SK-MEL-5 (cell line): Measurements from ENCODE around the gene NMUR1. TPM values are rescaled to one million over a fixed set of nuclear protein-coding genes. Genes with fewer than 3 reads are reported as not detected.
"Not testable (repeated sequence)": the region's sequence is repeated elsewhere in the genome, so short reads cannot be mapped to it uniquely, and the experiment has no call there.

Source experiments
- DNase-seq: peaks from one replicate; pipeline ENCODE4 v3.0.0-alpha.2; 2016; ENCODE audit warnings: low read depth, low spot score
- in situ Hi-C: cut with HindIII; loops from 2 replicates; pipeline ENCODE4 v1.10.0; 2016; ENCODE audit warnings: low sequenced_read_pairs, high pct_unique_total_duplicates, low pct_unique_long_range_greater_than_20kb
- total RNA-seq: library from RNA; depleted of rRNA; stranded (reverse); fragments of >200 nt; shearing (Covaris generic); gene quantifications from 2 replicates; pipeline ENCODE4 v1.2.3, GENCODE V29; 2014

Gene NMUR1
- total RNA-seq, 1 experiment from 2014 or later = 0.18 TPM

DNA sequence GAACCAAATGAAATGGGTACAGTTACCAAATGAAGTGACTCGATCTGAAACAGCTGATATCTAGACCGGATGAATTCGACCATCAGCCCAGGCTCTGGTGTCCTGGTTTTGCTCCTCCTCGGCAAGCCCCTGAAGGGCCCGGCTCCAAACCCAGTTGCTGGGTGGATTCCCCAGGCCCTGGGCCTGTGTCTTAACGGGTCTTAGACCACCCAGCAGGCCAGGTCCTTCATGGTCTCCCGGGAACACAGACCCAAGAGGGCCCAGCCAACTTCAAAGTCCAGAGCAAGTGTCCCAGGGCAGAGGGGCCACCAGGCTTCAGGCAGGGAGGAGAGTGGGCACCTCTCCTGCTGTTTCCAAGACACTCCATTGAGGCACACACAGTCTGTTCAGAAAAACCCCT, 26.7 kb upstream of the NMUR1 start:
- in situ Hi-C loops = no loop called here
- DNase-seq = no peak

DNA sequence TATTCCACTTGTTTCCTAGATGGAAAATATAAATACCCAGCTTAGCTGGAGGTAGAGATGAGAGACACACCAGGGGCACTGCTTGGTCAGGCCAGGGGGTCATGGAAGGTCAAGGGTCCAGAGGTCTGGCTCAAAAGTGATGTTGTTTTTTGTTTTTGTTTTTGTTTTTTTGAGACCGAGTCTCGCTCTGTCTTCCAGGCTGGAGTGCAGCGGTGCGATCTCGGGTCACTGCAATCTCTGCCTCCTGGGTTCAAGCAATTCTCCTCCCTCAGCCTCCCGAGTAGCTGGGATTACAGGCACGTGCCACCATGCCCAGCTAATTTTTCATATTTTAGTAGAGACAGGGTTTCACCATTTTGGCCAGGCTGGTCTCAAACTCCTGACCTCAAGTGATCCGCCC, 26.3 kb upstream of the NMUR1 start:
- in situ Hi-C loops = not testable (repeated sequence)

DNA sequence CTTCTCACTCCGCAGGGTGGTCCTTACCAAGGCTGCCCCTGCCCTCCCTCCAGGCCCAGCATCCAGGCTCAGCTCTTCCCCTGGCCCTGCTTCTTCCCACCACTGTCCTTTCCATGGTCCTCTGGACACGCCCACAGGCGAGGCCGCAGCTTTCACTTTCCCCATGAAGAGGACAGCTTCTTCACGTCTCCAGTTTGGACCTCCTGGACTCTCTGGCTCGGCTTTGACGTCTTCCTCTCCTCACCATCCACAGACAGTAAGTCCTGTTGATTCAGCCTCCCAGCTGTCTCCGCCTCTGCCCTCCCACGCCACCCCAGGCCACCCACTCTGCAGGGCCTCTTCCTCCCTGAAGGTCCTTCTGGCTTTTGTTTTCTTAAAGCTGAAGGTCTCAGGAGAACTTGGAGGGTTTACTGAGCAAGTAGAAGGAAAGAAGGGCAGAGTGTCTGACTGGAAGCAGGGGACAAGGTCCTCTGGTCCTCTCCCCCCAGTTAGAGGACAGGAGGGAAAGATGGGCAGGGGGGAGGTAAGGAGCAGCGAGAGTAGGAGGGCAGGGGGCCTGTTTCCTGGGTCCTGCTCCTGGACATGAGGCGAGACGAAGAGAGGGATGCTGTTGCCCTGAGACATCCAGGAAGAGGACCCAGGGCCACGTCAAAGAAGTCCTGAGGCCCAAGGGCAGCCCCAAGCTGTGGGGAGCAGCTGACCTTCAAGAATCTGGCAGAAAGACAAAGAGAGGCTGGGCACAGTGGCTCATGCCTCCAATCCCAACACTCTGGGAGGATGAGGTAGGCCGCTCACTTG, 24.7 kb upstream of the NMUR1 start:
- in situ Hi-C loops = no loop called here
- DNase-seq = peak; percentile 23

More for the DNA sequence above, 26.3 kb upstream of the NMUR1 start:
- DNase-seq = not testable (repeated sequence)

DNA sequence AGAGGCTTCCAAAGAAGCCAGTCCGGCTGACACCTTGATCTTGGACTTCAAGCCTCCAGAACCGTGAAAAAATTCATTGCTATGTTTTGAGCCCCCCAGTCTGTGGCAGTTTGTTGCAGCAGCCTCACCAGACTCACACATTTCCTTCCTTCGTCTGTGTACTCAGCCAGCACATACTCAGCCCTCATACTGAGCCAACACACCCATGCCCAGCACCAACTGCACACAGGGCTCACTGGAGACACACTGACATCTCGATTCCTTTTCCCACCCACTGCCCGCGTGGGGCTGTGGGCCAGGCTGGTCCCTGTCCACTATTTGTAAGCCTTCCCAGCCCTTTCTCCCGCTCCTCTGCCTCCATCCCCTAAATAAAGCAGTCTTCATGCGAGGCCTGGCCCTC, 24.1 kb upstream of the NMUR1 start:
- no peak for DNase-seq
- in situ Hi-C loops = no loop called here

DNA sequence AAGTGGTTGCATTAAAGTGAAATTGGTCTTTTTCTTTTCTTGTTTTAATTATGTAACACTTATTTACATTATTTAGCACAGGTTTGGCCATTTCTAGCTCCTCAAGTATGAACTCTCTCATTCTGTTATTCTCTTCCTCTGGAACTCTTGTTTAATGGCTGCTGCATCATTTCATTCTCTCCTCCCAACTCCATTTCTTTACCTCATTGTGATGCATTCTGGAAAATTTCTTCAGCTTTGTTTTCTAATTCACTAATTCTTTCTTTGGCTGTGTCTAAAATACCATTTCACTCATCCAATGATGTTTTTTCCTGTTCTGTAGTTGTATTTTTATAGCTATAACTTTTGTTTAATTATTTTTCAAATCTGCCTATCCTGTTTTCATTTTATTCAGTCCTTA, 22.5 kb upstream of the NMUR1 start:
- no peak for DNase-seq
- in situ Hi-C loops = no loop called here

DNA sequence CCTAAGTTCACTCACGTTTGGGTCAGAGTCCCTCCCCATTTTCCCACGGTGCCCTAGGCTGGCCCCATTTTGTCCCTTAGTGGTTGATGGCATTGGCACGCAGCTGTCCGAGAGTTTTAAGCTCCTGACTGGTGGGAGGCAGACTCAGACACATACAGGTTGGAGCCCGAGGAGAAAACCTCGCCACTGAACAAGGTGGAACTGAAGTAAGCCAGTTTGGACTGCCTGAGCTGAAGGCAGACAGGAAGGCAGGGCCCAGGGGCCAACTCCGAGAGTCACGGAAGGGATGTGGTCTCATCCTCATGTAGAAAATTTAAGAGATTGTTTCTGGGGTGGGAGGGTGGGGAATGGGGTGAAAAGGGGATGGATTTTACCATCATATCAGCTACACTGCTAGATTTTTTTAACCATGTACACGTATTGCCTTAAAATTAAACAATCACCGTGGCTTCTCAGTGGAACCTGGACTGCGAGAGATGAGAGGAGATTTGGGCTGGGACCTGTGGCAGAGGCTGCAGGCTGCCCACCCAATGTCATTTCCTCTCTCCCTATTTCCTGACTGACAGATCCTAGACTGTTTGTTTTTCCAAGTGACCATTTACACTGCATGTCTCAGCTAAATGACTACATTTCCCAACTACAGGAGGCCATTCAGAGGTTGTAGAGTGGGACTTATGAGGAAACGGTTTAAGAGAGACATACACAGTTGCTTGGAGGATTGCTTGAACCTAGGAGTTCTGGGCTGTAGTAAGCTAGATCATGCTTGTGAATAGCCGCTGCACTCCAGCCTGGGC, 19.4 kb upstream of the NMUR1 start:
- no peak for DNase-seq
- in situ Hi-C loops = no loop called here

DNA sequence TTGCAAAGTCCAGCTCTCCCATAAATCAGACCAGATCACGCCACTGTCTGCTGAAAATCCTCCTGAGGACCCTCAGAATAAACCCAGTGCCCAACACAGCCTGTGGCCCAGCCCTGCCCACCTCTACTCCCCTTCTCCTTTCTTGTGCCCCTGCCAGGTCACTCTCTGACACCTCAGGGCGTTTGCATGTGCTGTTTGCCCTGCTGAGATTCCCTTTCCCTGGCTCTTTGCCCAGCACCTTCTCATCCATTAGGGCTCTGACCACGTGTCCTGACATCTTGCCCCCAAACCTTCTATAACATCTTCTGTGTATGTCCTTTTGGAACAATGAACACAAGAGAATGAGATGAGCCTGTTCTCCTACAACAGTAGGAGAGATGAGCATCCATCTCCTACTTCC, 18.5 kb upstream of the NMUR1 start:
- in situ Hi-C loops = no loop called here
- no peak for DNase-seq

DNA sequence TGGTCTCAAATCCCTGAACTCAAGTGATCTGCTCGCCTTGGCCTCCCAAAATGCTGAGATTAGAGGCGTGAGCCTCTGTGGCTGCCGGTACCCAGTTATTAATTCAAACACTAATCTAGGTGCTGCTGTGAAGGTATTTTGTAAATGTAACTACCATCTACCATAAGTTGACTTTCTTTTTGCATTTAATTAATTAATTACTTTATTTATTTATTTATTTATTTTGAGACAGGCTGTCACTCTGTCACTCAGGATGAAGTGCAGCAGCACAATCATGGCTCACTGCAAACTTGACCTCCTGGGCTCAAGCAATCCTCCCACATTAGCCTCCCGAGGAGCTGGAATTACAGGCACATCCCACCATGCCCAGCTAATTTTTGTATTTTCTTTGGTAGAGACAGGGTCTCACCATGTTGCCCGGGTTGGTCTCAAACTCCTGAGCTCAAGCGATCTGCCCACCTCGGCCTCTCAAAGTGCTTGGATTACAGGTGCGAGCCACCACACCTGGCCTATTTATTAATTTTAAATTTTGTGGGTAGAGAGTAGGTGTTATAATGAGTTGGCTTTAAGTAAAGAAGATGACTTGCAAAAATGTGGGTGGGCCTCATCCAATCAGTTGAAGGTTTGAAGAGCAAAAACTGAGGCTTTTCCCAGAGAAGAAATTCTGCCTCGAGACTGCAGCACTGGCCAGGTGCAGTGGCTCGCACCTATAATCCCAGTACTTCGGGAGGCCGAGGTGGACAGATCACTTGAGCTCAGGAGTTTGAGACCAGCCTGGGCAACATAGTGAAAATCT, 17.3 kb upstream of the NMUR1 start:
- no peak for DNase-seq
- in situ Hi-C loops = no loop called here

DNA sequence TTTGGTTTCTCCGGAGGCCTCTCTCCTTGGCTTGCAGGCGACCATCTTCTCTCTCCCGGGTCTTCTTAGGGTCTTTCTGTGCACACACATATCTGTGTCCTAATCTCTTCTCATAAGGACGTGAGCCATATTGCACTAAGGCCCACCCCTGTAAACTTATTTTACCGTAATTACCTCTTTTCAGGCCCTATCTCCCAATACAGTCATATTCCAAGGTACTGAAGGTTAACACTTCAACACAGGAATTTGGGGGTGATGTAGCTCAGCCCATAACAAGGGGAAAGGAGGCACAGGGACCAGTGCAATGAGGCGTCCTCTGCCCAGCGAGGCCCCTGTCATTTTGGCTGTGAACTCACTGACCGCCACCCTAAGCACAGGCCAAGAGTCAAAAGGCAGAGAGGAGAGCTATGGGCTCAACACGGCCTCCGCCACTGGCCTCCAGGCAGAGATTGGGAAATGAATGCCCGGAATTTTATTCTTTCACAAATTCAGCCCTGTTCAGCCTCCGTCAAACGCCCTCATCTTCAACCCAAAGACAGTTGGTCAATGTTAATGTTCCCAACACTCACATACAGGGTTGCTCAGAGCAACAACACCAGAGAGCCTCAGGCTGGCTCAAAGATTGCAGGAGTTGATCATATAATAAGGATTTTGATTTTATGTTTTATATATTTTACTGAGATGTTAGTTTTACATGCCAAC, 15.9 kb upstream of the NMUR1 start:
- DNase-seq = no peak
- in situ Hi-C loops = no loop called here

DNA sequence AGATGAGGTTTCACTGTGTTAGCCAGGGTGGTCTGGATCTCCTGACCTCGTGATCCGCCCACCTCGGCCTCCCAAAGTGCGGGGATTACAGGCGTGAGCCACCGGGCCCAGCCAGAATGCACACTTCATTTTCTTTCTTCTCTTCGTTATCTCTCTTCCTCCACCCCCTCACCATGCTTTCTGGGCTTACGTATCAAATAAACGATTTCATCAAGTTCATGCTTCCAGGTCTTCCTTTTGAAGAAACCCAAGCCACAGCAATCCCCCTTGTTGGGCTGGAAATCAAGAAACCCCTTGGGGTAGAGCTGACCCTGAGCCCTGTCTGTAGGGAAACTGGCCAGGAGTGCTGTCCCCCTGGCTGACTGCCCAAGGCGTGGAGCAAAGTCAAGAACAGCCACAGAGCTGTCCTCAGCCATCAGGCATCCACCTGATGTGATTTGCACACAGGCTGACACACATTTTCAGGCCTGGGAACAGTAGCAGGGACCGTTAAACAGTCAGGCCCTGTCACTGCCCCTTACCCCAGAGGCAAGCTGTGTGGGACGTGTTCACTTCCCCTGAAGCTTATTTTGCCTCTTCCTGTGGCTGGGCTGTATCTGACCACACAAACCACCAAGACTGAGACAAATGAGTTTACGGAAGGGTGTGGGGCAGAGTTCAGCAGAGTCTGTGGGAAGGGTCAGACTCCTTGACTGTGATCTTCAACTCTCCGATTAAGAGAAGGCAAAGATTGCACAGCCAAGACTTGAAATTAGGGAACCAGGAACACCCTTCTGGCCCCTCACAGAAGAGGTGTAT, 15.1 kb upstream of the NMUR1 start:
- in situ Hi-C loops = no loop called here
- DNase-seq = peak; percentile 30

DNA sequence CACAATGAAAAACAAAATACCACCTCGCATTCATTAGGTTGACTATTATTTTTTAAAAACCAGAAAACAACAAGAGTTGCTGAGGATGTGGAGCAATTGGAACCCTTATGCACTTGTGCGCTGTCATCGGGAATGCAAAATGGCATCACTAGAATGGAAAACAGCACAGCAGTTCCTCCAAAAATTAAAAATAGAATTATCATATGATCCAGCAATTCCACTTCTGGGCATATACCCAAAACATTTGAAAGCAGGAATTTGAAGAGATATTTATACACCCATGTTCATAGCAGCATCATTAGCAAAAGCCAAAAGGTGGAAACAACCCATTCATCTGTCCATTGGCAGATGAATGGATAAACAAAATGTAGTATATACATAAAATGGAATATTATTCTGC, 11.9 kb upstream of the NMUR1 start:
- in situ Hi-C loops = no loop called here
- no peak for DNase-seq

DNA sequence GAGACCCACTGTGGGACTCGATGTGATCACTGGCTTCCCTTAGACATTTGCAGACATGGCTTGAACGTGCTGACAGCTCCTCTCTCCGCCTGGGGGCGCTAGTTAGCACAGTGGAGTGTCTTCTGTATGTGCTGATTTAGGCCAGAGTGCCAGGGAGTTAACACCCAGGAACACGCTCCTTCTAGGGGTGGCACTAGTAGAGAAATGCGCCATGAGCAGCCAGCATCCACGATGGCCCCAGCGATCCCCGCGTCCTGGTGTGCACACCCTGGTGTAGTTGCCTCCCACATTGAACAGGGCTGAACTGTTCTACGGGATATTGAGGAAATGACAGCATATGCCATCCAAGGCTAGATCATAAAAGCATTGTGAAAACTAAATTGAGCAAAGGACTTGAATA, 11.4 kb upstream of the NMUR1 start:
- peak; percentile 40 for DNase-seq
- in situ Hi-C loops = no loop called here

DNA sequence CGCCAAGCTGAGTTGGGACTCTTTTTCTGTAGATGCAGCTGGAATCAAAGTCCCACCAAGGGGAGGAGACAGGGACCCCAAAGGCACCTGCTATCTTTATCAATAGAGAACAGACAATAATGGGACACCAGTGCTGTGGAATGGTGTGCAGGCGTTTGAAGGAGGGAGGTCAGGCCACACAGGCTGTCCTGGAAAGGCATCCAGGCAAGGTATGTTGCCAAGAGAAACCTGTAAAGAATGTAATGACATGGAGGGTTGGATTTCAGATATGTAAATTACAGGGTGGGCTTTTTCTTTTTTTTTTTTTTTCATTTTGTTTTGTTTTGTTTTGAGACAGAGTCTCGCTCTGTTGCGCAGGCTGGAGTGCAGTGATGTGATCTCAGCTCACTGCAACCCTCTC, 9.7 kb upstream of the NMUR1 start:
- DNase-seq = no peak
- in situ Hi-C loops = no loop called here

DNA sequence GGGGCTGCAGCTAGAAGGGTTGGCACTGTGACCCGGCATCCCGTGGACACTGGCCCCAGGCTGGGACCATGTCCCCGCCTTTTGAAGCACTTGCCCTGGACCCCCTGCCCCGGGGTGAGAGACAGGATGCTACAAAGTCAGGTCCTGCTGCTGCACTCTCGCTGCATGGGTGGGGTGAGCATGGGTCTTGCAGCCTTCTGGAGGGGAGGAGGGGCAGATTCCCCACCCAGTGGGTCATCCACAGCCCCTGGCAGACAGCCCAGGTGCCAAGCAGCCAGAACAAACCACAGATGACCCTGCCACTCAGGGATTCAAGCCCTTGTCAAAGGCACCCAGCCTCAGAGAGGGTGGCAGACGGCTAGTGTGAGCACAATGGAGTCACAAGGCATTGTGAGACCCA, 5.7 kb upstream of the NMUR1 start:
- no peak for DNase-seq
- in situ Hi-C loops = no loop called here

DNA sequence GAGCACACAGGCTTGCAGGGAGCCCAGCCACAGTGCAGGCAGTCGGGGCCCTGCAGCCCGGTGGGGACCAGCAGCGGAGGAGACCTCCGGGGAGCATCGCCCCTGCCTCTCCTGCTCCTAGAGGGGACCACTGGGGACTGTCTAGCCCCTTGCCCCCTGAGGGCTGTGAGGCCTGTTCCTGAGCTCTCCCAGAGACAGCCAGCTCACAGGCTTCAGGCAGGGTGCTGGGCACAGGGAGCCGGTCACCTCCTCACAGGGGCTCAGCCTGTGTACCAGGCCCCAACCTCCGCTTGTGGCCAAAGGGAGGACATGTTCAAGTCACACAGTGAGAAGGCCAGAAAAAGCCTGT, 3.5 kb upstream of the NMUR1 start:
- in situ Hi-C loops = no loop called here
- DNase-seq = no peak

DNA sequence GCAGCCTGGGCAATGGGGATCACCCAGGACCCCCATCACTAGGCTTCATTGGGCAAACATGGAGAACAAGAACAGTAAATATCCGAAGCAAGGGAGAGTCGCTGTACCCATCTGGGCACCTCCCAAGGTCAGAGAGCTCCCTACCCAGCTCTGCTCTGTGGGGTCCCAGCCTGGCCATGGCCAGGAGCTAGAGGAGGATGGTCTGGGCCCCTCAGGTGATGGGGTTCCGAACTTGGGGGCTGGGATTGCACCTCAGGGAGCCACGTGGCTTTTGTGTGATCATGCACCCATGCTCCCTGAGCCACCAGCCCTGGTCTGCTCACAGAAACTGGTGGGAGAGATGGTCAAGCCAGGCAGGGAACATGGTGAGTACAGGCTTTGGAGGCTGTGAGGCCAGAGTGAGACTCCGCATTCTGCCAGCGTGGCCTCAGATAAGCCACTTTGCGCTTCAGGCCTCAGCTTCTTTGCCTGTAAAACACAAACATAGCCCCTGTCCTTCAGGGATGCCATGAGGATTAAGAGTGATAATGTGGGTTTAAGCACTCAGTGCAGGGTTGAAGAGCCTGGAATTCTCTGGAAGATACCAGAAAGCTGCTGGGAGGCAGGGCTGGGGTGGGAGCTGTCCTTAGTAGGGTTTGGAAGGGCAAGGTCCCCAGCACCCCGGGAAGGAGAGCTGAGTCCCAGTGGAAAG, 3.0 kb upstream of the NMUR1 start:
- no peak for DNase-seq
- in situ Hi-C loops = no loop called here

DNA sequence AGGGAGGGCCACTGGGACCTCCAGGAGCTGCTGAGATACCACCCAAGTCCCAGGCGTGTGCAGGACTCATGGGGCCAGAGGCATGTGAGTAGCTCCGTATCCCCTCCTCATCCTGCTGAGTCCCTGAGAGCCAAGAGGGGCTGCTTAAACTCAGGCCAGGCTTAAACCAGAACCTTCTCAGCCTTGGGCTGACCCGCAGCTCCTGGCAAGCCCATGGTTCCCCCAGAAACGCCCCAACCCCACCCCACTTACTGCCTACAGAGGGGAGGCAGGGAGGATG, 2.5 kb upstream of the NMUR1 start:
- DNase-seq = no peak
- in situ Hi-C loops = no loop called here
